ENCODE data around the gene PRKN.
"Not testable (repeated sequence)": the region's sequence is repeated elsewhere in the genome, so short reads cannot be mapped to it uniquely, and the experiment has no call there.

PRKN gene

DNA sequence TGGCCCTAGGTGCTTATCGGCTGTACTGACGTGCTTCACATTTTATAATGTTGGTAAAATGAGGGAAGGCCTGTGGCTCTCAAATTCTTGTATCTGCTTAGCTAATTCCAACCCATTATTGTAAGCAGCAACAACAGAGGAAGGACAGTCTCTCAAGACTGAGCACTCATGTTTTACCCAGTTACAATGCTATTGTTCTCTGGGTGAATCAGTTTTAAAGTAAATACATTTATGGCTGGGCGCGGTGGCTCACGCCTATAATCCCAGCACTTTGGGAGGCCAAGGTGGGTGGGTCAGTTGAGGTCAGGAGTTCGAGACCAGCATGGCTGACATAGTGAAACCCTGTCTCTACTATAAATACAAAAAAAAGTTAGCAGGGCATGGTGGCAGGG, 194.6 kb downstream of the PRKN start:
- DNase-seq (ENCODE audit: low read depth): no peak

DNA sequence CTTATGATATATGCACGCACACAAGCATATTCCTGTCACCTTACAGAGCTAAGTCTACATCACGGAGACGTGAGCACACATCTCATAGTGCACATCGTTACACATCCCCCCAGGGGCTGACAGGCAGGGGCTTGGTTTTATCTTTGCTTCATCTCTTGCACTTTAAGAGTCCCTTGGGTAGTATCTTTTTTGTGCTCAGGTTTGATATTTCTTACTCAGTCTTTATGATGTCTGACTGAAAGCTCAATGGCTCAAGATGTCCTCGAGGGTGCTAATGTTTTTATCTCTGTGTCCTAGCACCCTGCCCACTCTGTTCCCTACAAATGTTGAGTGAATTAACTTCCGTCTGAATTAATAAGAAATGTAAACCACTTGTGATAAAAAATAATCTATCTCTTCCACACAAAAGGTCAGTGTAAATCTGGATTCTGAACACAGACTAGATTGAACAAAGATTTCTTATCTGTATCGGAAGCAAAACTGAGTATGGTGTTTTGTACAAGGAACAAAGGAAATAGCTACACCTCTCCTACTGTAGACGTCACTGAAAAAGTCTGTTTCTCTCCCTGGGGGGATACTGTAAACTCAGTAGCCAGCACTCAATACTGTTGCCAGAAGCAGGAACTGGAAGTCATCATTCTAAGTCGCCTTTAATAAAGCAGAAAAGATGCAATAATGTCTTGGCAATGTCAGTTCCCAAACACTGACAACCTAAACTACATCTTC, 195.1 kb downstream of the PRKN start:
- DNase-seq (ENCODE audit: low read depth): no peak

DNA sequence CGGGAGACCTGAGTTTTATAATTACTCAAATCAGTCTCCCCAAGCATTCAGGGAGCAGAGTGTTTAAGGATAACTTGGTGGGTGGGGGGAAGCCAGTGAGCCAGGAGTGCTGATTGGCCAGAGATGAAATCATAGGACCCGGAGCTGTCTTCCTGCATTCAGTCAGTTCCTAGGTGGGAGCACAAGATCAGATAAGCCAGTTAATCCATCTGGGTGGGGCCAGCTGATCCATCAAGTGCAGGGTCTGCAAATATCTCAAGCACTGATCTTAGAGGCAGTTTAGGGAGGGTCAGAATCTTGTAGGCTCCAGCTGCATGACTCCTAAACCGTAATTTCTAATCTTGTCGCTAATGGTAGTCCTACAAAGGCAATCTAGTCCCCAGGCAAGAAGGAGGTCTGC, 196.2 kb downstream of the PRKN start:
- DNase-seq (ENCODE audit: low read depth): not testable (repeated sequence)

DNA sequence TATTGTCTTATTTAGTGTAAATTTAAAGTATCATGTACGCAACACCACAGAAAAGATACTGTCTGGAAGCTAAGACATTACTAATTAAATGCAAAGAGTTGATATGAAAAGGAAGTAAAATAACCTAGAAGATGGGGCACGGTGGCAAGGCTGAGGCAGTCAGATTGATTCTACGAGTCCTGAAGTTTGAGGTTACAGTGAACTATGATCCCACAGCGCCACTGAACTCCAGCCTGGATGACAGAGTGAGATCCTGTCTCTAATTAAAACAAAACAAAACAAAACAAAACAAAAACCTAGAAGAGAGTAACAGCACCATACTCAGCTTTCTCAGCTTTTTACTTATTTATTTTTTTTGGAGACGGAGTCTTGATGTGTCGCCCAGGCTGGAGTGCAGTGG, 199.0 kb downstream of the PRKN start:
- no peak for DNase-seq (ENCODE audit: low read depth)

DNA sequence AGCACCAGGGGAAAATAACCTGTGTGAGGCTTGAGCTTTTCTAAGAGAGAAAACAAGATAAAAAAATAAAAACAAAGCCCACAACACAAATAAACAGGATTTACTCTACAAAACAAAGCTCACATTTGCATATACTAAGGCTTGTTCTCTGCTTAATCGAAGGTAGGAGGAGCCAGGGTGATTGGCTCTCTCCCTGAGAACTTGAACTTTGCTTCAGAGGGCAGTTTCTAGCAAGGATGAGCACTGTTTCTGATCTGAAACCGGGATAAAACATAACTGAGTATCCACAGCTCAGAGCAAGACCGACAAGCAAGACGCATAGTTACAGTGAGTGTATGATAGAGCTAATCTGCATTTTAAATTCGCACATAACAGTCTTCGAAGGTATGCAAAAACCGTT, 200.6 kb downstream of the PRKN start:
- DNase-seq (ENCODE audit: low read depth): no peak

DNA sequence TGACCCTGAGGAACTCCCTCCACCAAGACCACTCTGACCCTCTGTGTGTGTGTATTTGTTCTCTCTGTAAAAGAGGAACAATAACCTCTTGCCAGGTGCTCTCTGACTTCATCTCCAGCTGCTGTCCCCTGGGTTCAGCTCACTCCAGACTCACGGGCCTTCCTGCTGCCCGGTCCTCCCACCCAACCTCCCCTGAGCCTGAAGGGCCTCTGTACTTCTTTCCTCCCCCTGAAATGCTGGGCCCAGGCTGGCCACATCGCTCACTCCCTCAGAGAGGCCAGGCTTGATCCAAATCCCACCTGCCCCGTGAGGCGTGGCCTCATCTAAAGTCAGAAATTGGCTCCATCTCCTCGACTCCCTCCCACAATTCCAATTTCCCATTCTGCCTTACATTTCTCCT, 202.4 kb downstream of the PRKN start:
- no peak for DNase-seq (ENCODE audit: low read depth)

DNA sequence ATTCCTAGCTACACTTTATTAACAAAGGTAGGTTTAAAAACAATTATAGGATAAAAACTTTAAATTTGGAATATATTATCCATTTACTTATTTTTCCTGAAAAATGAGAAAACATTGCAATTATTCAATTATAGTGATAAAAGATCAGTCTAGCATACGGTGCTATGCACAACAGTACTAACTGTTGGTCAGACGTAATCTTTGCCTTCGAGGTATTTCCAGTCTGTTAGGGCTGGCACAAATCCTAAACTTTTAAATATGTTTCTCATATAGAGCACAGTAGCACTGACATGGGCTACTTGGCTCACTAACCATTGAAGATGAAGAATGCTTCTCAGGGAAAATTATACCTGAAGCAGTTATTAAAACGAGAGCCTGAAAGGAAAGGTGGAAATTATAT, 214.8 kb downstream of the PRKN start:
- no peak for DNase-seq (ENCODE audit: low read depth)

DNA sequence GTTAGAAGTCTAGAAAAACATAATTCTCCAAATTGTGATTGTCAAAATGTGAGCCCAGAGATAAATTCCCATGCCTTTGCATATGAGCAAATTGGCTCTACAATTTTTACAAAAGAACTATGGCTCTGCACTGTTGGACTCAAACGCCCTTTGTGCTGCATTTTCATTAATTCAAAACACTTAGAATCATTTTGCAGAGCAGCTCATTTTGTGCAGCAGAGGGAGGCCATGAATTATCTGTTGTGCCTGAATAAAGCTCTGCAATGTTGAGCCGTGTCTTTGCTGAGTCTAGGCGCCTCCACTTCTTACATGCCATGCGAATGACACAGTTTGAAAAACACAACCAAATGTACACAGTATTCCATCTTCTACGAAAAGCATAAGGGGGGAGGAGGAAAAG, 230.2 kb downstream of the PRKN start:
- DNase-seq (ENCODE audit: low read depth): no peak

DNA sequence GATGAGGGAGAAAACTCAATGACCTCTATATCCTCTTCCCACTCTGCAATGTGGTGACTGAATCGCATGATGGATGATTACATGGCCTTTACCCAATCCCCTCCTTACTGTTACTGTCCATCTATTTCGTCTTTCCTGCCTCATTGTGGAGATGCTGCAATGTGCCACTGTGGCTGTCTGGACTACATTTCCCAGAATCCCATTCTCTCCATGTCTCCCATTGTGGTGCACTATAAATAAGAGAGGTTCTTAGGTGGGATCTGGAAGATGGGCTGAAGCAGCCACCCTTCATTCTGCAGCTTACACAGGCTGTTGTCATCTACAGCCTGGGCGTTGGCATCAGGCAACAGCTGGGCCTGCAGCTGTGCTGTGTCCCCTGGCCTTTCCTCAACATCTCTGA, 233.6 kb downstream of the PRKN start:
- DNase-seq (ENCODE audit: low read depth): no peak

DNA sequence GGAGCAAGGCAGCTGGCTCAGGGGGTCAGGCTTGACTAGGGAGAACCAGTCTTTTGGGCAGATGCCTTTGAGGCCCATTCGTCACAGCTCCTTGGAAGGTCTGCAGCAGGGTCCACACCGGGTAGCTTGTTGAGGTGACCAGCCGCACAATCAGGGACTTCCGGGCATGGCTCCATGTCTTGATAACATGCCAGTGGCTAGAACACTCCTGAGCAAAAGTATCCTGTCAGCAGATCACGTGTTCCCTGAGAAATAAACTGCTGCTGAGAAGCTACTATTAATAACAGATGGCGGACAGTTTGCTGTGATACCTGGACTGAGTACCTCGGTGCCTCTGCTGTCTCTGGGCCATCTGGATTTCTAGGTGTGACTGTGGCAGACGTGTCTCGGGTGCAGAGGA, 235.9 kb downstream of the PRKN start:
- no peak for DNase-seq (ENCODE audit: low read depth)

DNA sequence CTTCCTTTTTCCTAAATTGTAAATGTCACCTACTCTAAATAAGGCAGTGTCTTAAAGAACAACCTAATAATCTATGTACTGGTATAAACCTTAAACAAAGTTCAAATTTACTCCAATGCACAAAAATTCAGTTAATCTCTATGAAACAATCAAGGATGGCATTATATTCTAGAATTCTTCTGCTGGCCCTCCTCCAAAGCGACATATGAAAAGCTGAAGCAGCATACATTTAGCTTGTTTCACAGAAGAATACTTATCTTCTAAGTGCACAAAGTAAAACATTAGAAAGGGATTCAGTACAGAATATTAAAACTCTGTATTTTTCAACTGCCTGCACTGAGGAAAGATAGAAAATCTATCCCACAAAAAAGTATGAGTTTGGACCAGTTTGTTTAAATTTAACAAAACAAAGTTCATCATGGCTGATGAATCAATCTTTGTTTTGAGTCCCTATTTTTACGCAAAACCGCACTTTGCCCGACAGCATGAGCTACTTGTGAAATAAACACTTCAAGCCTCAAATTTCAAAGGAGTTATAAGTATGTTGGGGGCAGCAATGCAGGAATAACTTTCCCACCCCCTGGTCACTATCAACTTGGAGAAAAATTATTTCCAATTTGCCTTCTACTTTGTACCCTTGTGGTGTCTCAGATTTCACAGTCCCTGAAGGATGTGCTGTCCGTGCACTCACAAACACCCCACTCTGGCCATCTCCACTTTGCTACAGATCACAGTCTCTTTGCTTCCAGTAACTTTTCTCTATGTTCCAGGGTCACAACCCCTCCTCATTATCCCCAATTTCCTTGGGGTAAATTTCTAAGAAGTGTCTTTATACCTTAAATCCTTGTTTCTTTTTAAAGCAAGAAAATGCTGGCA, 238.2 kb downstream of the PRKN start:
- no peak for DNase-seq (ENCODE audit: low read depth)

DNA sequence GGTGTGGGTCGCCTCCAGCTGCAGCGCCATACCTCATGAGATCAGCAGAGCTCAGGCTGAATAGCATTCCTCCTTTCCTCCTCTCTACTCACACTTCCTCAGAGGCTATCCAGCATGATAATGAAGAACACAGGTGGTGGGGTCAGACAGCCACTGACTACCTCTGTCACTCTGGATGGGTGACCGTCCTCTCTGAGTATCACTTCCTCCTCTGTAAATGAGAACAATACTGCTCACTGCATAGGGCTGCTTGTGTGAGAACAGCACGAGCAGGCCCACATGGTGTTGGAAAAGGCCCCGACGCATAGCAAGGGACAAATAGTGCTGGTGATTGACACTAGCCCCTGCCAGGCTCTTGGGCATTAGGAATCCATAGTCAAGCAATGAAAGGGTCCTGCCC, 239.1 kb downstream of the PRKN start:
- no peak for DNase-seq (ENCODE audit: low read depth)

DNA sequence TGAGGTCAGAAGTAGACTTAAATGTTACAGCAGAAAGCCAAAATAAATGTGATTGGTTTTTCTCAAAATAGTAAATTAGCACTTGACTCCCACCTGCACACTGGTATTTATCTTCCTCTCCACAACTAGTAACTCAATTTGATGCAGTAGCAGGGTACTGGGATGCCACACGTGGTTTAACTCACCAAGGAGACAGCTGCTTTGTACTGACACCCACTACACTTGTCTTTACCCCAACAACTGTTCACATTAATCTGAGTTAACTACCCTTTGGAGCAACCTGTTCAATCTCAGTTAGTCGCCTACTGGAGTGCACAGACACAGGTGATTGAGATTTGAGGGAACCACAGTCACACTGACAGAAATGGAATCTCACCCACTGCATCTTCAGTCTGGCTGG, 242.1 kb downstream of the PRKN start:
- no peak for DNase-seq (ENCODE audit: low read depth)

DNA sequence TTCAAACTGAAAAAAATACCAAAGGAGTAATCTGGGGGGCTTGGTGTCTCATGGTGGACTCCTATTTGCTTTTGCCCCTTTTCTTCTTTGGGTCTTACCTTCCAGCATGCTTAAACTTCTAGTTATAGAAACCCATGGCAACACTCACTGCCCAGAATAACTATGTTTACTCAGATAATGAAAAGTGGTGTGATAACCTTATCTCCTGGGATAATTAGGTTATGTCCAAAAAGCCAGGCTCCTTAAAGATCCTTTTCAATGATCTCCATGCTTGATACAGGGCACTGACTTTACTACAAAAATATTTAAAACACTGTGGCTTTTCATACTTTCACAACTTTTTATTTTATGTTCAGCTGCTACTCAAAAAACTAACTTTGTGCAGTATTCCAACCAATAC, 245.6 kb downstream of the PRKN start:
- no peak for DNase-seq (ENCODE audit: low read depth)

DNA sequence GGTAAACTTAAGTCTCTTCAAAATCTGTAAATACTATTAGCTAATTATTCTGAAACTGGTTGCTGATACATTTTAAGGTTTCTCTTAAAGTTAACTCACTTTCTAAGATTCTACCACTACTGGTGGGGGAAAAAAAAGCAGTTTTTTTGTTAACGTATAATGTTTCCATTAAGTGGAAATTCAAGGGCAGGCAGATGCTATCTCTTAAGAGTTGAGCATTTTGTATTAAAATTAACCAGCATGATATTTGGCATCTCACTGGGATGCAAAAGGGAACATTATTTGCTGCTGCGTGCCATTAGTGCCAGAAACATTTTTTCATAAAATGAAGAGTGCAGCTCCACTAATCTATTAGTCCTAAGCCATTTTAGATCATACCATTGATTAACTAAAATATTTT, 246.2 kb downstream of the PRKN start:
- no peak for DNase-seq (ENCODE audit: low read depth)

DNA sequence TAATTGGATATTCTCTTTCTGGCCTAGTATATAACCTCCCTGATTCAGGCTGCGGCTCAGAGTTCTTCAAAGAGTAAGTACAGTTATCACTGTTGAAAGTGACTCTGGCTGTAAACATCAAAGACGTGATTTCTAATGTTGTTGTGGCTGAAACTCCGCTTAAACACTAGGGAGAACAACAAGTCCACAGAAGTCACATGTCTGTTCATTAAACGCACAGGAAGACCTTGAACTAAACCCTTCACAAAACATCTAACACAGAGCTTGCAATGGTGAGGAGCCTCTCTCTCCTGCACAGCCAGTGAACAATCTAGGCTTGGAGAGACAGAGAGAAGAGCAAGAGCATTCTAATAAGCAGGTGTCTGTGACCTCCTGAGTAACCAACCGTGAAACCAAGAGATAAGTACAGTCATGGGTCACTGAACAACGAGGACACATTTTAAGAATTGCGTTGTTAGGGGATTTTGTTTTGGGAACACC, 249.3 kb downstream of the PRKN start:
- DNase-seq (ENCODE audit: low read depth): no peak

DNA sequence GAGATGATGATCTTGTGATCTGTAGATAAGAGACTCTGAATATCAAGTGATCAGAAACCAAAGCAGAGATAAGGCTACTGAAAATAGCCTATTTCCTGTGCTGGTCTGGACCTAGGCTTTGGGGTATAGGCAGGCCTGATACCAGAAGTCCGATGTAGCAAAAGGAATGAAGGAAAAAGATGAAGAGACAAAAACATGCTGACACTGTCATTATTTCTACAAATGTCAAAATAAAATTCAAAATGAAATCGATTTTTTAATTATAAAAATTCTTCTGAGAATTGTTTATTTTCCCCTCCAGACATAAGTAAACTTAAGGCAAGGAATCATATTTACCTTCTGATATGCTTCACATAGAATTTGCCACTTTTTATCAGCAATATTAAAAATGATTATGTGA, 252.8 kb downstream of the PRKN start:
- DNase-seq (ENCODE audit: low read depth): no peak

DNA sequence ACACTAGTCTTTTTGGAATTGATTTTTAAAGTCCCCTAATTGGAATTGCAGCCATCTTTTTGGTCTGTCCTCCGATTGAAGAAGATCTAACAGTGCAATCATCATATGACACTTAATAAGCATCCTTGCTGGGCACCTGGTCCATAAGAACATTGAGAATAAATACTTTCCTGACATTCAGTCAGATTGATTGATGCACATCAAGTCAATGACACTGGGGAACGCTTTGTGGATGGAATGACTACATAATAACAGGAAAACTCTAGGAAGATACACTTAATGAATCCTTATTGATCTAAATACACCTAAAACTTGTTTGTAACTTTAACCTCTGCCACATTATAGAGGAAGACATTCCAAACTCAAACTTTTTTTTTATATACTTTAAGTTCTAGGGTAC, 255.7 kb downstream of the PRKN start:
- no peak for DNase-seq (ENCODE audit: low read depth)

DNA sequence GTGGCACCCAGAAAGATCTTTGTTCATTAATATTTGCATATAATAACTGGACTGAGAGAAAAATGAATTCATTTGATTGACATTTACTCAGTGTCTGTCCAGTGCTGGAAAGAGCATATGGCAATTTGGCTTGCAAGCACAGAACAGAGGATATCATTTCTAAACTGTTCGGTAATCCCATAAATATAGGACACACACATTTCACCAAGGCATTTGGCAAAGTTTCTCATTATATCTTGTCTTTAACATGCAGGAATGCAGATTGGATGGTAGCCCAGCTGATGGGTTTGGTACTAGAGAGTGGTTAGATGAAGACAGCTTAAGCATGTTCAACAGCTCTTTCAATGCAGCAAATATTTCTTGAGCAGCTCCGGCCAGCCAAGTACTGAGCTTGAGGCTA, 259.2 kb downstream of the PRKN start:
- DNase-seq (ENCODE audit: low read depth): no peak

DNA sequence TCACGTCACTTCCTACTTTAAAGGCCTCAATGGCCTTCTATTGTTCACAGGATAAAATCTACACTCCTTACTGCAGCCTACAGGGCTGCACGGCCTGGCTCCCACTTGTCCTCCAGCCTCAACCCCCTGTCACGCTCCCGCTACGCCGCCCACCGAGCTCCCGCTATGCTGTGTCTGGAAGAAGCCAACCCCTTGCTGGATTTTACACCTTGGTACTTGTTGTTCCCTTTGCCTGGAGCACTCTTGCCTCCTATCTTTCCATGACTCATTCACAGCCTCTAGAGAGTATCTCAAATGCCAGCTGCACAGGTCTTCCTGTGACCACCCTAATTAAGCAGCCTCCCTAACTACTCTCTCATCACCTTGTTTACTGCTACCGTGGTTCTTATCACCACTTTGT, 259.9 kb downstream of the PRKN start:
- no peak for DNase-seq (ENCODE audit: low read depth)

DNA sequence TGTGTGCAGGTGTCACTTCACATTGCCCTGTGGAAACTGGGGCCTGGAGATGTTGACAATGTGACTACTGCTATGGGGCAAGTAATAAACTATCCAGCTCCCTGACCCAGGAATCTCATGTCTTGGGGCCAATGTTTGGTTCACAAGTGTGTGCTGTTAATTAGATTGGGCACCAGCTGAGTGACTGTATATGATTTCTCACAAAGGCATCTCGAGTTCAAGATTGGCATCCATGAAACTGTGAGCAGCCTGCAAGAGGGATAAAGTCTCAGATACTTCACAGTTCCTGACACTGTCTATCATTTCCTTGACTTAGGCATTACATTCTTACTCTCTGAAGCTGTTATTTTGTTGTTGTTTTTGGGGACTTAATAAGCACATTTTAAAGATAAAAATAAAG, 264.0 kb downstream of the PRKN start:
- no peak for DNase-seq (ENCODE audit: low read depth)

DNA sequence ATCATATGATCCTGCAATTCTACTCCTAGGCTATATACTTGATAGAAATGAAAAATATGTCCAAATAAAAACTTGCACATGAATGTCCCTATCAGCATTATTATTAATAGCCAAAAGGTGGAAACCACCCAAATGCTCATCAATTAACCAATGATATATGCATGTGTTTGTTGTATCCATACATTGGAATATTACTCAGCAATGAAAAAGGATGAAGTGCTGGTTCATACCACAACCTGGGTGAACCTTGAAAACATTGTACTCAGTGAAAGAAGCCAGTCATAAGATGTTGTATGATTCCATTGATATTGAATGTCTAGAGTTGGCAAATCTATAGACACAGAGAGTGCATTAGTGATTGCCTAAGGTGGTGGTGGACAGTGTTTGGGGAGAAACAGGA, 267.6 kb downstream of the PRKN start:
- no peak for DNase-seq (ENCODE audit: low read depth)

DNA sequence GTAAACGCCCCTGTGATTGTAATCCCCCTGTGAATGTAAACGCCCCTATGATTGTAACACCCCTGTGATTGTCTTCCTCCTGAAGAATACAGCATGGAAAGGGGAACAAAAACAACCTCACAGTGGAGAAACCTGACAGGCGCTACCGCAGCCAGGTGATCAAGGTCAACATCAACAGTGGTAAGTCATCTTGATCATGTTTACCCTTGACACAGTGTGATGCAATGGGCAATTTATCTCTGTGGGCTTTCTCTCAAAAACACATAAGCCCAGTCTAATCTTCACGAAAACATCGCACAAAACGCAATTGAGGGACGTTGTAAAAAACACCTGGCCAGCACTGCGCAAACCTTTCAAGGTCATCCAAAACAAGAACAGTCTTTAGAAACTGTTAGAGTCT, 277.2 kb downstream of the PRKN start:
- DNase-seq (ENCODE audit: low read depth): no peak

DNA sequence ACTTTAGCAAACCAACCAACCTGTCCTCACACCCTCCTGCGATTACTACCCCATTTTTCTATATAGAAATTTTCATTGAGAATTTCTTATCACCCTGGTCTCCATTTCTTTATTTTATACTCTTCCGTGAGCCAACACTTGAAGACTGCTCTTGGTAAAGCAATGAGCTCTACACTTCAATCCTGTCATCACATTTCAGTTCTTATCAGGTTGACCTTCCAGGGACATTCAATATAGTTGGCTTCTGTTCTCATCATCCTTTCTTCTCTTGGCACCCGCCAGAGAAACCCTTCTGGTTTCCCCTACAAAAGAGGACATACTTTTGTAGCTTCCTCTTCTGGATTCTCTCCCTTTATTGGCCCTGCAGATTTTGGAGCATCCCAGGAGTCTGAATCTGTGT, 279.3 kb downstream of the PRKN start:
- no peak for DNase-seq (ENCODE audit: low read depth)
